ENCODE measurements around the gene ZBTB7C. TPM values are rescaled to one million over a fixed set of nuclear protein-coding genes. Genes with fewer than 3 reads are reported as not detected.

ZBTB7C gene
- total RNA-seq, 1 donor from 2014 or later = 0.15 TPM

GRCh38 chr18:48450685-48451084 lies 41.5 kb upstream of the ZBTB7C start:
- Histone ChIP-seq H3K4me3 (no peak overlapping the region), H3K9me3 (ENCODE audit: low read depth) (no peaks in the 10 kb centered on the region), H2AFZ (replicated peaks) (no peak overlapping the region), H3K4me1 (peaks cover 9% of the 10 kb centered on the region), H3K4me2 (no peak overlapping the region), H3K27me3 (no peaks in the 10 kb centered on the region), H3K79me2 (ENCODE audit: low read depth) (no peaks in the 10 kb centered on the region), H4K20me1 (ENCODE audit: low read depth) (no peaks in the 10 kb centered on the region), H3K9ac (no peak overlapping the region), H3F3A (ENCODE audit: low read depth) (no peaks in the 10 kb centered on the region), H3K27ac (no peak overlapping the region), H3K36me3 (no peaks in the 10 kb centered on the region)
- H3K27ac Mint-ChIP-seq = no peak overlapping the region
- H3K36me3 Mint-ChIP-seq = no peaks in the 10 kb centered on the region
- peaks cover 26% of the 10 kb centered on the region for H3K4me1 Mint-ChIP-seq
- H3K4me3 Mint-ChIP-seq = no peak overlapping the region
- H3K27me3 Mint-ChIP-seq (ENCODE audit: insufficient read depth, low read depth) = peaks cover 25% of the 10 kb centered on the region
- TF ChIP-seq EZH2phosphoT487 (IDR thresholded peaks at IDR 0.05) = no peak
- peaks cover 2% of the 10 kb centered on the region for H3K9me3 Mint-ChIP-seq
- DNase-seq (ENCODE audit: low spot score) = no peak

GRCh38 chr18:48446582-48447225 lies 37.5 kb upstream of the ZBTB7C start:
- Histone ChIP-seq H3K4me2 (no peak overlapping the region), H3F3A (ENCODE audit: low read depth) (no peaks in the 10 kb centered on the region), H3K27me3 (no peaks in the 10 kb centered on the region), H4K20me1 (ENCODE audit: low read depth) (no peaks in the 10 kb centered on the region), H3K27ac (no peak overlapping the region), H2AFZ (replicated peaks) (peak overlapping the region; percentile 48), H3K9me3 (ENCODE audit: low read depth) (no peaks in the 10 kb centered on the region), H3K9ac (no peak overlapping the region), H3K4me1 (no peaks in the 10 kb centered on the region), H3K4me3 (no peak overlapping the region), H3K79me2 (ENCODE audit: low read depth) (no peaks in the 10 kb centered on the region), H3K36me3 (no peaks in the 10 kb centered on the region)
- Mint-ChIP-seq H3K9me3 (no peaks in the 10 kb centered on the region), H3K36me3 (no peaks in the 10 kb centered on the region), H3K27me3 (ENCODE audit: insufficient read depth, low read depth) (peaks cover 21% of the 10 kb centered on the region), H3K4me1 (peaks cover 13% of the 10 kb centered on the region), H3K4me3 (no peak overlapping the region), H3K27ac (no peak overlapping the region)
- TF ChIP-seq EZH2phosphoT487 (IDR thresholded peaks at IDR 0.05) (no peak), EZH2 (IDR thresholded peaks at IDR 0.05) (no peak), CTCF (IDR thresholded peaks at IDR 0.05) (peak; percentile 88)
- DNase-seq (ENCODE audit: low spot score) = peak; percentile 92

GRCh38 chr18:48445540-48445939 lies 36.4 kb upstream of the ZBTB7C start:
- Histone ChIP-seq H3F3A (ENCODE audit: low read depth) (no peaks in the 10 kb centered on the region), H3K9me3 (ENCODE audit: low read depth) (no peaks in the 10 kb centered on the region), H3K9ac (no peak overlapping the region), H3K79me2 (ENCODE audit: low read depth) (no peaks in the 10 kb centered on the region), H3K36me3 (no peaks in the 10 kb centered on the region), H4K20me1 (ENCODE audit: low read depth) (no peaks in the 10 kb centered on the region), H3K27me3 (no peaks in the 10 kb centered on the region), H3K27ac (no peak overlapping the region), H2AFZ (replicated peaks) (no peak overlapping the region), H3K4me2 (no peak overlapping the region), H3K4me1 (no peaks in the 10 kb centered on the region), H3K4me3 (no peak overlapping the region)
- no peak for TF ChIP-seq EZH2phosphoT487 (IDR thresholded peaks at IDR 0.05)
- peak; percentile 93 for TF ChIP-seq CTCF (IDR thresholded peaks at IDR 0.05)
- no peak for TF ChIP-seq EZH2 (IDR thresholded peaks at IDR 0.05)
- Mint-ChIP-seq H3K36me3 (no peaks in the 10 kb centered on the region), H3K9me3 (no peaks in the 10 kb centered on the region), H3K27ac (no peak overlapping the region), H3K4me3 (no peak overlapping the region), H3K4me1 (peaks cover 13% of the 10 kb centered on the region), H3K27me3 (ENCODE audit: insufficient read depth, low read depth) (peaks cover 16% of the 10 kb centered on the region)
- peak; percentile 84 for DNase-seq (ENCODE audit: low spot score)

GRCh38 chr18:48442761-48443160 lies 33.6 kb upstream of the ZBTB7C start:
- no peaks in the 10 kb centered on the region for H4K20me1 ChIP-seq (ENCODE audit: low read depth)
- Mint-ChIP-seq H3K27me3 (ENCODE audit: insufficient read depth, low read depth) (peaks cover 6% of the 10 kb centered on the region), H3K4me3 (no peak overlapping the region), H3K27ac (peak overlapping the region; percentile 78), H3K9me3 (no peaks in the 10 kb centered on the region), H3K4me1 (peaks cover 18% of the 10 kb centered on the region), H3K36me3 (no peaks in the 10 kb centered on the region)
- TF ChIP-seq EZH2 (IDR thresholded peaks at IDR 0.05) (no peak), CTCF (IDR thresholded peaks at IDR 0.05) (no peak), EZH2phosphoT487 (IDR thresholded peaks at IDR 0.05) (no peak)
- H2AFZ ChIP-seq (replicated peaks) = no peak overlapping the region
- no peak overlapping the region for H3K27ac ChIP-seq
- H3F3A ChIP-seq (ENCODE audit: low read depth) = no peaks in the 10 kb centered on the region
- no peaks in the 10 kb centered on the region for H3K27me3 ChIP-seq
- H3K79me2 ChIP-seq (ENCODE audit: low read depth) = no peaks in the 10 kb centered on the region
- no peaks in the 10 kb centered on the region for H3K36me3 ChIP-seq
- H3K4me3 ChIP-seq = no peak overlapping the region
- no peak overlapping the region for H3K9ac ChIP-seq
- H3K9me3 ChIP-seq (ENCODE audit: low read depth) = no peaks in the 10 kb centered on the region
- H3K4me1 ChIP-seq = peaks cover 5% of the 10 kb centered on the region
- no peak overlapping the region for H3K4me2 ChIP-seq
- no peak for DNase-seq (ENCODE audit: low spot score)
